Mesendoderm (in vitro differentiated cells): ENCODE data around the gene STK40.

Experiments
- DNase-seq: peaks from one replicate; pipeline ENCODE4 v3.0.0; 2013
- H2AK5ac ChIP-seq: 2 replicates; pipeline ENCODE4 v1.6.1; 2013; ENCODE audit warnings: low read length, inconsistent platforms
- H2BK120ac ChIP-seq: 2 replicates; pipeline ENCODE4 v1.6.1; 2013; ENCODE audit warnings: low read depth, mild to moderate bottlenecking, low read length, moderate library complexity, mixed read lengths
- H2BK15ac ChIP-seq: replicated peaks from 2 replicates; pipeline ENCODE4 v1.6.1; 2013; ENCODE audit warnings: low read depth, mild to moderate bottlenecking, moderate library complexity
- H2BK5ac ChIP-seq: 2 replicates; pipeline ENCODE4 v1.6.1; 2013; ENCODE audit warnings: low read length, inconsistent platforms
- H3K18ac ChIP-seq: 2 replicates; pipeline ENCODE4 v1.6.1; 2013; ENCODE audit warnings: mild to moderate bottlenecking, low read length, mixed read lengths
- H3K23ac ChIP-seq: one replicate; pipeline ENCODE4 v1.6.1; 2013; ENCODE audit warnings: low read length
- H3K27ac ChIP-seq: 2 replicates; pipeline ENCODE4 v1.5.1; 2013; ENCODE audit warnings: low read depth, mild to moderate bottlenecking, inconsistent platforms, low read length, moderate library complexity
- H3K27me3 ChIP-seq: 2 replicates; pipeline ENCODE4 v1.6.1; 2013; ENCODE audit warnings: low read length, control low read depth, mild to moderate bottlenecking, inconsistent platforms; ENCODE audit not compliant: insufficient read depth, poor library complexity
- H3K36me3 ChIP-seq: 2 replicates; pipeline ENCODE4 v1.6.1; 2013; ENCODE audit warnings: low read length, inconsistent platforms; ENCODE audit not compliant: control insufficient read depth, insufficient read depth
- H3K4ac ChIP-seq: one replicate; pipeline ENCODE4 v1.6.1; 2013; ENCODE audit warnings: low read depth, mild to moderate bottlenecking, low read length, moderate library complexity
- H3K4me1 ChIP-seq: 2 replicates; pipeline ENCODE4 v1.6.1; 2013; ENCODE audit warnings: low read depth, low read length, inconsistent platforms; ENCODE audit not compliant: control insufficient read depth
- H3K4me2 ChIP-seq: 2 replicates; pipeline ENCODE4 v1.6.1; 2013; ENCODE audit warnings: low read length
- H3K4me3 ChIP-seq: 2 replicates; pipeline ENCODE4 v1.5.1; 2013; ENCODE audit warnings: mild to moderate bottlenecking, low read length
- H3K56ac ChIP-seq: one replicate; pipeline ENCODE4 v1.6.1; 2013; ENCODE audit warnings: low read length
- H3K79me1 ChIP-seq: 2 replicates; pipeline ENCODE4 v1.6.1; 2013; ENCODE audit warnings: low read length, inconsistent platforms
- H3K79me2 ChIP-seq: 2 replicates; pipeline ENCODE4 v1.6.1; 2013; ENCODE audit warnings: mild to moderate bottlenecking, low read length; ENCODE audit not compliant: control insufficient read depth, insufficient read depth
- H3K9ac ChIP-seq: 2 replicates; pipeline ENCODE4 v1.6.1; 2013; ENCODE audit warnings: low read length, inconsistent platforms
- H4K5ac ChIP-seq: one replicate; pipeline ENCODE4 v1.6.1; 2013; ENCODE audit warnings: low read length
- H4K8ac ChIP-seq: one replicate; pipeline ENCODE4 v1.6.1; 2013; ENCODE audit warnings: low read depth, mild to moderate bottlenecking, control low read depth, low read length, moderate library complexity
- WGBS: extraction: QIAGEN DNeasy Blood & Tissue Kit; methylation state at CpG from one replicate; pipeline ENCODE4 v1.1.7; 2013; ENCODE audit warnings: low lambda C conversion rate, missing lambda C conversion rate; ENCODE audit not compliant: insufficient coverage; ENCODE audit errors: extremely low coverage; 5-methylcytosine and 5-hydroxymethylcytosine counted together

The STK40 gene

DNA sequence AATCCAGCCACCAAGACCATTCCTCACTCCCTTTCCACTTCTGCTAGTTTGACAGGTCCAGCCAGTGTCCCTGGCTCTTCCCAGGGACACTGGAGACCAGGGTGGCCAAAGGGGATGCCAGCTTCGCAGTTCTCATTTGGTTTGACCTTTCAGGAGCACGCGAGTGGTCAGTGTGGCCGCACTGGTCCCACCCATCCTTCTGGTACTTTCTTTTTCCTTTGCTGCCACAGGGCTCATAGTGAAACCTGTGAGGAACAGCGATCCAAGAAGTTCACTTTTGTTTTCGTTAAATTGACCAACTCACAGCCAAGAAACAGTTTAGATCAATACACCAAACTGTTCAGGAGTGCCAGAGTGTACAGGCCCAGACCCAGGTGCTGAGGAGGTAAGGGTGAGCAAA, 47.9 kb downstream of the STK40 start:
- Histone ChIP-seq H4K5ac (no peak overlapping the region), H3K79me2 (no peaks in the 10 kb centered on the region), H3K4me3 (no peak overlapping the region), H2AK5ac (no peak overlapping the region), H3K36me3 (no peaks in the 10 kb centered on the region), H3K4me2 (no peak overlapping the region), H3K18ac (no peak overlapping the region), H3K27ac (no peak overlapping the region), H2BK5ac (no peak overlapping the region), H3K79me1 (no peaks in the 10 kb centered on the region), H2BK120ac (no peak overlapping the region), H3K23ac (no peak overlapping the region), H2BK15ac (no peak overlapping the region), H3K4ac (no peak overlapping the region), H3K56ac (no peak overlapping the region), H3K9ac (no peak overlapping the region), H3K27me3 (no peaks in the 10 kb centered on the region), H4K8ac (no peak overlapping the region), H3K4me1 (no peaks in the 10 kb centered on the region)
- no CpG with 5 or more reads among the region's 6 CpGs for WGBS
- DNase-seq, result no peak

DNA sequence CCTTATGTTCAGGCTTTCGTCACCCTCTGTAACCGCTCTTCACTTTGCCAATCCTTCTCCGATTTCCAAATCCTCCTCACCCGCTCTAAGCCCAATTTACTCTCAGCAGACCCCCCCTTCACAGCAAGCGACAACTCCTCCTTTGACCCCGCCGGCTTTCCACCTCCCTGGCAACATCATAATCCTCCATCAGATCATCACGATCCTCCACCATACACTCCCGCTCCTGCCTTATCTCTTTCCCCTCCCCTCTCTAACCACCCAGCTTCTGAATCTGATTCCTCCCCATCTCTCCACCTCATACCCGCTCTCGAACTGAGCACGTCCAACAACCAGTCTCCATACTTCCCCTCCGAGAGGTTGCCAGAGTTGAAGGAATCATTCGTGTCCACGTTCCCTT, 54.8 kb downstream of the STK40 start:
- no peak overlapping the region for H2AK5ac ChIP-seq
- no peak overlapping the region for H4K5ac ChIP-seq
- no peak overlapping the region for H3K18ac ChIP-seq
- no CpG with 5 or more reads among the region's 15 CpGs for WGBS
- no peak overlapping the region for H3K9ac ChIP-seq
- H3K79me2 ChIP-seq, result no peaks in the 10 kb centered on the region
- H3K27me3 ChIP-seq, result no peaks in the 10 kb centered on the region
- no peak overlapping the region for H2BK120ac ChIP-seq
- H3K36me3 ChIP-seq, result no peaks in the 10 kb centered on the region
- H3K23ac ChIP-seq, result no peak overlapping the region
- H4K8ac ChIP-seq, result no peak overlapping the region
- H3K4me3 ChIP-seq, result no peak overlapping the region
- H3K4ac ChIP-seq, result no peak overlapping the region
- H3K79me1 ChIP-seq, result no peaks in the 10 kb centered on the region
- H3K4me2 ChIP-seq, result no peak overlapping the region
- DNase-seq, result no peak
- H3K56ac ChIP-seq, result no peak overlapping the region
- H2BK5ac ChIP-seq, result no peak overlapping the region
- no peak overlapping the region for H2BK15ac ChIP-seq
- H3K4me1 ChIP-seq, result no peaks in the 10 kb centered on the region
- no peak overlapping the region for H3K27ac ChIP-seq

DNA sequence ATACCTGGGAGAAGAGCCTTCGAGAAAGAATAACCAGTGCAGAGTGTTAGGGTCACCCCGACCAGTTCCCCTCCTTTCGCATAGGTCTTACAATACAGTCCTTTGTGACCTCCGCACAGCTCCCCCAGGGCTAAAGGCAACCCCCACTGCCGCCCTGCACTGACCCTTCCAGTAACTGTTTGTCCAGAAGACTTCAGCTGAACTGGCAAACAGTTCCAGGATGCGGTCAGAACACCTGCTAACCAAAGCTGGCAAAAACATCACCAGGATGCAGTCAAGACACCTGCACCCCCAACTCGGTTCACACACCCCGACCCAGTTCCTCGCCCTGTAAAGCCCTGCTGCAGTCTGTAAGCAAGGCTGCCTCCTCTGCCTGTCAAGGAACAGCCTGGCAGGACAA, 55.9 kb downstream of the STK40 start:
- H3K36me3 ChIP-seq, result no peaks in the 10 kb centered on the region
- no CpG with 5 or more reads among the region's 9 CpGs for WGBS
- H3K4me1 ChIP-seq, result no peaks in the 10 kb centered on the region
- H3K79me2 ChIP-seq, result no peaks in the 10 kb centered on the region
- H2BK120ac ChIP-seq, result no peak overlapping the region
- H2BK15ac ChIP-seq, result no peak overlapping the region
- H4K5ac ChIP-seq, result no peak overlapping the region
- no peak overlapping the region for H2BK5ac ChIP-seq
- no peak overlapping the region for H2AK5ac ChIP-seq
- no peak overlapping the region for H3K4me3 ChIP-seq
- no peak overlapping the region for H3K9ac ChIP-seq
- H3K4me2 ChIP-seq, result no peak overlapping the region
- no peak overlapping the region for H3K27ac ChIP-seq
- no peaks in the 10 kb centered on the region for H3K27me3 ChIP-seq
- no peak overlapping the region for H4K8ac ChIP-seq
- no peaks in the 10 kb centered on the region for H3K79me1 ChIP-seq
- no peak overlapping the region for H3K56ac ChIP-seq
- no peak overlapping the region for H3K23ac ChIP-seq
- no peak for DNase-seq
- H3K18ac ChIP-seq, result no peak overlapping the region
- no peak overlapping the region for H3K4ac ChIP-seq

DNA sequence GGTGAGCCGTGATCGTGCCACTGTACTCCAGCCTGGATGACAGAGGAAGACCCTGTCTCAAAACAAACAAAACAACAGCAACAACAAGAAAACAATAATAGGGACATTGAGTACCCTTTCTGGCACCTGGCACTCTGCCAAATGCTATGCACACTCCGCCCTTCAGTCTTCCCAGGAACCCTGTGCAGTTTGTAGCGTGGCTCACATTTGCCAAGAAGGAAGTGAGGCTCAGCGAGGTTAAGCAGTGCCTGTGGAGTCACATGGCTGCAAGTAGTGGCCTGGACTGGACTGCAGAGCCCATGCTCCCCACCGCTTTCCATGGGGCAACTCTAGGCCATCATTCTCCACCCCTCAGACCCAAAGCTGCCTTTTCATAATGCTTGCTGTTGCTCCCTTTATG, 57.0 kb downstream of the STK40 start:
- H3K79me1 ChIP-seq, result no peaks in the 10 kb centered on the region
- no peak overlapping the region for H2BK5ac ChIP-seq
- no peak overlapping the region for H3K9ac ChIP-seq
- H3K27ac ChIP-seq, result no peak overlapping the region
- H4K5ac ChIP-seq, result no peak overlapping the region
- H3K4me1 ChIP-seq, result peaks cover 3% of the 10 kb centered on the region
- no CpG with 5 or more reads among the region's 6 CpGs for WGBS
- no peak overlapping the region for H3K56ac ChIP-seq
- H3K27me3 ChIP-seq, result no peaks in the 10 kb centered on the region
- H2AK5ac ChIP-seq, result no peak overlapping the region
- no peak for DNase-seq
- no peaks in the 10 kb centered on the region for H3K79me2 ChIP-seq
- no peak overlapping the region for H3K4me2 ChIP-seq
- H3K4me3 ChIP-seq, result no peak overlapping the region
- no peak overlapping the region for H3K4ac ChIP-seq
- H2BK120ac ChIP-seq, result no peak overlapping the region
- no peaks in the 10 kb centered on the region for H3K36me3 ChIP-seq
- H2BK15ac ChIP-seq, result no peak overlapping the region
- H4K8ac ChIP-seq, result no peak overlapping the region
- no peak overlapping the region for H3K18ac ChIP-seq
- H3K23ac ChIP-seq, result no peak overlapping the region

DNA sequence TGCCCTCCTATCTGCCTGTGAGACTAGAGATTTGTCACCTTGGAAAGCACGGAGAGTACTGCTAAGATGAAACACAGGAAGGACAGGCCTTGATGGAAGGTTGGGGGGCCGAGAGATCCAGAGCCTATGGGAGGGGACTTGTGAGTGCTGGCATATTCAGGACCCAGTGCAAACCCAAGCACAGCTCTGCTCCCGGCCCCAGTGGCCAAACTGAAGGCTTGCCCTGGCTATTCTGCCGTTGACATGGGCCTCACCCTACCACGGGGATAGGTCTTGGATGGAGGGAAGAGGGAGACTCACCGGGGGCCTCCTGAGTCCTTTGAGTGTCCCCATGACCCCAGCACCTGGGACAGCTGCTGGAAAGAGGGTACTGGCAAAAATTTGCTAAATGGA, 57.6 kb downstream of the STK40 start:
- peaks cover 3% of the 10 kb centered on the region for H3K4me1 ChIP-seq
- no peak overlapping the region for H2BK15ac ChIP-seq
- no peak overlapping the region for H4K5ac ChIP-seq
- no peaks in the 10 kb centered on the region for H3K79me2 ChIP-seq
- no peak overlapping the region for H3K4me2 ChIP-seq
- H3K23ac ChIP-seq, result no peak overlapping the region
- H3K4me3 ChIP-seq, result no peak overlapping the region
- H2BK120ac ChIP-seq, result no peak overlapping the region
- H3K27ac ChIP-seq, result no peak overlapping the region
- H3K9ac ChIP-seq, result no peak overlapping the region
- no peak overlapping the region for H3K4ac ChIP-seq
- no peaks in the 10 kb centered on the region for H3K79me1 ChIP-seq
- H2BK5ac ChIP-seq, result no peak overlapping the region
- H3K36me3 ChIP-seq, result no peaks in the 10 kb centered on the region
- H3K18ac ChIP-seq, result no peak overlapping the region
- H3K27me3 ChIP-seq, result no peaks in the 10 kb centered on the region
- no peak for DNase-seq
- no peak overlapping the region for H4K8ac ChIP-seq
- no peak overlapping the region for H3K56ac ChIP-seq
- no CpG with 5 or more reads among the region's 6 CpGs for WGBS
- no peak overlapping the region for H2AK5ac ChIP-seq

DNA sequence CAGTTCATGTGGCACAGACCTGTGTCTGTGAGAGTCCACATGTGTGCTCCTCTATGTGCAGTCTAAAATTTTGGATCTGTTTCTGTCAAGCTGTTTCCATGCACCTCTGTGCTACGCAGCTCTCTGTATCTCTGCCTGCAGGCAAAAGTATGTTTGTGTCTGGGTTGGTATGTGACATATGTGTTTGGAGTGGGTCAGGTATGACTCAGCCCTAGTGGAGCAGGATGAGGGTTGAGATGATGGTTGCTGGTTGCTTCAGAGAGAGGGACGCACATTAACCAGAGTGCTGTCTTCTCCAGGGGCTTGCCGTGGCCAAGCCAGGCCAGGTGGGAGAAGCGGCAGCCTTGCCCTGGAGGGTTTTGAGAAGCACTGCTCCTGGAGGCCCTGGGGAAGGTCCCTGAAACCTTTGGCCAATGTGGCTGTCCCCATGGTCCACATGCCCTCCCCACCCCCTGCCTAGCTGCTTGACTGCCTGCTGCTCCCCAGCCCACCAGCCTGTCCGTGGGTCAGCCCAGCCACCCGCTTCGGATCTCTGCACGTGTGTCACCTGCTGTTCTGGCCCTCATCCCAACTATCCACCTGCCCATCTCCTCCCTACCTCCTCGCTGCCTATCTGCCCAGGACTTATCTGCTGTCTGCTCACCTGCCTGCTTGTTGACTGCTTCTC, 58.2 kb downstream of the STK40 start:
- Histone ChIP-seq H3K79me1 (no peaks in the 10 kb centered on the region), H3K4me2 (no peak overlapping the region), H2AK5ac (no peak overlapping the region), H3K36me3 (no peaks in the 10 kb centered on the region), H4K8ac (no peak overlapping the region), H2BK15ac (no peak overlapping the region), H3K27ac (no peak overlapping the region), H3K79me2 (no peaks in the 10 kb centered on the region), H2BK5ac (no peak overlapping the region), H3K4me3 (no peak overlapping the region), H2BK120ac (no peak overlapping the region), H3K56ac (no peak overlapping the region), H3K4me1 (peaks cover 3% of the 10 kb centered on the region), H3K23ac (no peak overlapping the region), H3K18ac (no peak overlapping the region), H4K5ac (no peak overlapping the region), H3K9ac (no peak overlapping the region), H3K27me3 (no peaks in the 10 kb centered on the region), H3K4ac (no peak overlapping the region)
- no CpG with 5 or more reads among the region's 9 CpGs for WGBS
- DNase-seq, result no peak
